Neural progenitor cell (in vitro differentiated cells): Measurements from ENCODE around the gene SIVA1.

Experiments used
- CTCF ChIP-seq: fragments of 200-600 bp; sonication (generic); IDR thresholded peaks from 2 replicates; pipeline ENCODE4 v1.5.1; 2017; ENCODE audit warnings: antibody characterized with exemption, mild to moderate bottlenecking
- EZH2 ChIP-seq: fragments of 200-600 bp; sonication (generic); IDR thresholded peaks from 2 replicates; pipeline ENCODE4 v1.6.1; 2017; ENCODE audit warnings: antibody characterized with exemption, mild to moderate bottlenecking, moderate library complexity
- EZH2phosphoT487 ChIP-seq: fragments of 200-600 bp; sonication (generic); IDR thresholded peaks from 2 replicates; pipeline ENCODE4 v1.6.1; 2017; ENCODE audit warnings: antibody characterized with exemption

GRCh38 chr14:104754213-104754851 is 1.4 kb downstream of the SIVA1 start:
- TF ChIP-seq CTCF (no peak), EZH2 (no peak), EZH2phosphoT487 (no peak)
